ENCODE data around the gene ABHD14A. TPM values are rescaled to one million over a fixed set of nuclear protein-coding genes. Genes with fewer than 3 reads are reported as not detected.
A peak's percentile ranks its signal among the peaks of the same experiment; 100 is the strongest.

Gene ABHD14A
- total RNA-seq, 4 donors from 2014 or later: 10.0 to 22.3 (median 15.8) TPM

- 18% methylated on average over 13 of the region's 30 CpGs for WGBS
- DNase-seq (ENCODE audit: extremely low spot score): no peak
- peak overlapping the region; percentile 93 to 96 (median 96) for H3K27ac ChIP-seq (replicated peaks in 1 of 4)
- no peaks in the 10 kb centered on the region for H3K9me3 ChIP-seq
- no peak for TF ChIP-seq EP300 (IDR thresholded peaks at IDR 0.05)
- no peak for TF ChIP-seq POLR2AphosphoS5 (IDR thresholded peaks at IDR 0.05)
- TF ChIP-seq CTCF (IDR thresholded peaks at IDR 0.05): peak in 1 of 3 experiments; percentile 7
- no peak for TF ChIP-seq POLR2A (IDR thresholded peaks at IDR 0.05; ENCODE audit: low read depth)
- H3K36me3 ChIP-seq: peaks cover 0 to 14% (median 6%) of the 10 kb centered on the region in 4 donors
- intact Hi-C loops (cut with DNase I): loop anchor here (2.0 kb wide), 1 partner anchor 32 kb away; the partner anchor contains the start of gene PARP3
- no peaks in the 10 kb centered on the region for H3K27me3 ChIP-seq
- peak overlapping the region; percentile 55 to 75 (median 70) for H3K4me3 ChIP-seq
- peaks cover 27 to 54% (median 36%) of the 10 kb centered on the region in 4 donors for H3K4me1 ChIP-seq
Measured at GRCh38 chr3:51974277-51974962, 444 bp upstream of the ABHD14A start.

GRCh38 chr3:51975852-51976549 is 1.1 kb downstream of the ABHD14A start:
- 62% methylated on average over 21 of the region's 46 CpGs for WGBS
- TF ChIP-seq CTCF (IDR thresholded peaks at IDR 0.05) (peak in 1 of 3 experiments; percentile 5), POLR2AphosphoS5 (IDR thresholded peaks at IDR 0.05) (no peak)
- Histone ChIP-seq H3K36me3 (peaks cover 0 to 18% (median 7%) of the 10 kb centered on the region in 4 donors), H3K27me3 (no peaks in the 10 kb centered on the region), H3K27ac (replicated peaks in 1 of 4) (peak overlapping the region; percentile 93 to 96 (median 96)), H3K9me3 (no peaks in the 10 kb centered on the region), H3K4me3 (peak overlapping the region; percentile 55 to 75 (median 70)), H3K4me1 (peaks cover 27 to 58% (median 35%) of the 10 kb centered on the region in 4 donors)
- DNase-seq (ENCODE audit: extremely low spot score): no peak
- intact Hi-C loops (cut with DNase I): loop anchor here (2.0 kb wide), 1 partner anchor 33 kb away; the partner anchor contains the start of gene PARP3

GRCh38 chr3:51977446-51978142 is 2.7 kb downstream of the ABHD14A start:
- Histone ChIP-seq H3K4me1 (peaks cover 35 to 58% (median 45%) of the 10 kb centered on the region in 4 donors), H3K4me3 (no peak overlapping the region), H3K27ac (replicated peaks in 1 of 4) (no peak overlapping the region), H3K36me3 (peaks cover 0 to 13% (median 5%) of the 10 kb centered on the region in 4 donors), H3K27me3 (no peaks in the 10 kb centered on the region), H3K9me3 (no peaks in the 10 kb centered on the region)
- WGBS: 84% methylated on average over 4 of the region's 9 CpGs
- TF ChIP-seq POLR2A (IDR thresholded peaks at IDR 0.05; ENCODE audit: low read depth) (no peak), CTCF (IDR thresholded peaks at IDR 0.05) (no peak), EP300 (IDR thresholded peaks at IDR 0.05) (no peak), POLR2AphosphoS5 (IDR thresholded peaks at IDR 0.05) (no peak)
- no peak for DNase-seq (ENCODE audit: extremely low spot score)
- intact Hi-C loops (cut with DNase I): no loop called here

GRCh38 chr3:51978143-51978502 is 3.3 kb downstream of the ABHD14A start:
- peaks cover 31 to 58% (median 44%) of the 10 kb centered on the region in 4 donors for H3K4me1 ChIP-seq
- H3K9me3 ChIP-seq: no peaks in the 10 kb centered on the region
- H3K27me3 ChIP-seq: no peaks in the 10 kb centered on the region
- DNase-seq (ENCODE audit: extremely low spot score): no peak
- peaks cover 0 to 13% (median 5%) of the 10 kb centered on the region in 4 donors for H3K36me3 ChIP-seq
- no peak overlapping the region for H3K27ac ChIP-seq (replicated peaks in 1 of 4)
- WGBS: 78% methylated on average over 4 of the region's 4 CpGs
- no peak overlapping the region for H3K4me3 ChIP-seq
- no peak for TF ChIP-seq EP300 (IDR thresholded peaks at IDR 0.05)
- TF ChIP-seq CTCF (IDR thresholded peaks at IDR 0.05): no peak
- TF ChIP-seq POLR2AphosphoS5 (IDR thresholded peaks at IDR 0.05): no peak
- TF ChIP-seq POLR2A (IDR thresholded peaks at IDR 0.05; ENCODE audit: low read depth): no peak
- intact Hi-C loops (cut with DNase I): no loop called here

Measured in esophagus muscularis mucosa (tissue), 4 donors.